HG02884 (cell line): ENCODE measurements around the gene COX4I1.

Experiments used
- ATAC-seq: cut with Tn5 transposase; IDR thresholded peaks from one replicate; pipeline ENCODE4 v1.9.1; 2021; ENCODE audit warnings: mild to moderate bottlenecking, moderate library complexity; ENCODE audit not compliant: unreplicated experiment

Gene COX4I1

DNA sequence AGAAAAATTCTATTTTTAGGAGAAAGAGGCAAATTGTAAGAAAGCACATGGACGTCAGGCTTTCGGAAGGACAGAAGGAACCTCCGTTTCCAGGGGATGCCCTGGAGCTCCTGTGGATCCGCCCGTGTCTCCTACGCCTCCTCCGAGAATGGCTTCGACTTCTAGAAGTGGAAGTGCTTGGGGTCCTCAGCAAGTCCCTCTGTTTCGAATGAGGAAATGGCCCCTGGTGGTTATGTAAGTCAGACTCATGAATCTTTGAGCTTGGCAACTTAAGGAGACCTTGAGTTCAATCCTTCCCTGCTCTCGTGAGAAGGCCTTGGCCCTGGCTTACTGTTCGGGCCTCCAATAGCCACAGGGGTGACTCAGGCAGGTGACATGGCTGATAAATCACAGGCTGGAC is 38.9 kb downstream of the COX4I1 start:
- no peak for ATAC-seq

- no peak for ATAC-seq
Measured at GRCh38 chr16:85838876-85839585, 39.5 kb downstream of the COX4I1 start.

DNA sequence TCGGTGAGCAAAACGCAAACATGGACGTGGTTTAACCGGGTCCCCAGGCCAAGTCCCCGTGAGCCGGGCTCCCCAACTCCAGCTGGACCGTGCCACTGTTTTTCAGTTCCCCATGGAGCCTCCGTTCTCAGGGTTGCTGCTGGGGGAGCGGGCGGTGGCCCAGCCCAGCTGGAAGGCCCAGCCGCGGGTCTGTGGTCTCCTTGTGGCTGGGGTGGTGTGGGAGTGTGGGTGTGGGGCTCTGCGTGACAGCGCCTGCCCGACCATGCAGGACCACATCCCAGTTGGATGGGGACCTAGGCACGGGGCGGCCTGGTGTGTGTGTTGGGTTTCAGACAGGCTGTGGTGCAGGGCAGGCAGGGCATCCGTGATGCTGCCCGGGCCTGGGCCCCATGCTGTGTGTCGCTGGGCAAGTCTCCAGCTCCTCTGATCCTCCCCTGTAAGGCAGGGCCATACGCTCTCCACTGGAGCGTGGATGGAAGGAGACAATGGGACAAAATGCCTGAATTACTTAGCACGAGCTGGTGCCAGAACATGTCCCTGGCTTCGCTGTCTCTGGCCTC is 40.3 kb downstream of the COX4I1 start:
- ATAC-seq = no peak

GRCh38 chr16:85840395-85840794 is 40.9 kb downstream of the COX4I1 start:
- ATAC-seq = no peak

DNA sequence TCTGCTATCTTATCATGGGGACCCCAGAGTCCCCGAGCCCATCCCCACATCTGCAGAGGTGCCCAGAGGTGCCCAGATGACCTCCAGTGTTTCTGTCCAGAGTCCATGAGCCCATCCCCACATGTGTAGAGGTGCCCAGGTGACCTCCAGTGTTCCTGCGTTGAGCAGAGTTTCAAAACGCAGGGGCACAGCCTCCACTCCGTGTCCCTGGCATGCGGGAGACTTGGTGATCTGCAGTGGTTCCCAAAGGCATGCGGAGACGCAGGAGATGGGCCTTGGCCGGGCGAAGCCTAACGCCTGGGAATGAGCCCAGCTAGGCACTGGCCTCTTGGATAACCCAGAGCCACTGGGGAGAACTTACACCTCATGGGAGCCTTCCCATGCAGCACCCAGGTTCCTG is 41.3 kb downstream of the COX4I1 start:
- ATAC-seq = no peak

GRCh38 chr16:85842435-85842834 is 42.9 kb downstream of the COX4I1 start:
- no peak for ATAC-seq

DNA sequence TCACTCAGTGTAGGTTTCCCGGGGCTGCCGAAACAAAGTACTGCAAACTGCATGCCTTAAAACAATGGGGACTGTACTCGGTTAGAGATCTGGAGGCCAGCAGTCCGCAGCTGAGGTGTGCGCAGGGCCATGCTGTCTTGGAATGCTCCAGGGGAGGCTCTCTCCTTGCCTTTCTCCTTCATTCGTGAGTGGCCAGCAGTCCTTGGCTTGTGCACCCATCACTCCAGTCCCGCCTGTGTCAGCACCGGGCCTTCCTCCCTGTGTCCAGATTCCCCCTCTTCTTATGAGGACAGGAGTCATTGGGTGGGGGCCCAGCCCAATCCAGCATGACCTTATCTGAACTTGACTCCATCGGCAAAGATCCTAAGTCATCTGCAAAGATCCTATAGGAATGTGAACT is 43.4 kb downstream of the COX4I1 start:
- no peak for ATAC-seq

GRCh38 chr16:85843471-85844168 is 44.1 kb downstream of the COX4I1 start:
- no peak for ATAC-seq

DNA sequence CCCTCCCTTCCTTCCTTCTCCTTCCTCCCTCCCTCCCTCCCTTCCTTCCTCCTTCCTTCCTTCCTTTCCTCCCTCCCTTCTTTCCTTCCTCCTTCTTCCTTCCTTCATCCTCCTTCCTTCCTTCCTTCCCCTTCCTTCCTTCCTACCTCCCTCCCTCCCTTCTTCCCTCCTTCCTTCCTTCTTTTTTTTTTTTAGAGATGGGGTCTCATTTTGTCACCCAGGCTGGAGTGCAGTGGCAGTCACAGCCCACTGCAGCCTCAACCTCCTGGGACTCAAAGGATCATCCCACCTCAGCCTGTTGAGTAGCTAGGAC is 44.6 kb downstream of the COX4I1 start:
- ATAC-seq = no peak

DNA sequence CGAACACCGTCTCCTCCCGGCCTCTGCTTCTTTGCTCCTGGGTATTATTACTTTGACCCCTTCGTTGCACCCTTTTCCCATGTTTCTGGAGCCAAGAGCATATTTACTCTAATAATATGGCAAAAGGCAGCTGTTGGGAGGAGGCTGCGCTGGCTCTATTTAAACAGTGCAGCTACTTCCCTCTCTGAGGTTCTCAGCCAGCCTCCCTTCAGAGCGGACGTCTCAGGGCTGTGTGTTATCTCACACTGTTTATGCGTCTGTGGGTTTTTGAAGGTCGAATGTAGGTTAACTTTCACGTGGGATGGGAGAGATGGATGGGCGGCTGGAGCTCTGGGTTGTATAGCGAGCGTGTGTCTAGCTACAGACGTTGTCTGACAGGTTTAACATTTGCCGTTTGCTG is 45.3 kb downstream of the COX4I1 start:
- ATAC-seq = no peak

DNA sequence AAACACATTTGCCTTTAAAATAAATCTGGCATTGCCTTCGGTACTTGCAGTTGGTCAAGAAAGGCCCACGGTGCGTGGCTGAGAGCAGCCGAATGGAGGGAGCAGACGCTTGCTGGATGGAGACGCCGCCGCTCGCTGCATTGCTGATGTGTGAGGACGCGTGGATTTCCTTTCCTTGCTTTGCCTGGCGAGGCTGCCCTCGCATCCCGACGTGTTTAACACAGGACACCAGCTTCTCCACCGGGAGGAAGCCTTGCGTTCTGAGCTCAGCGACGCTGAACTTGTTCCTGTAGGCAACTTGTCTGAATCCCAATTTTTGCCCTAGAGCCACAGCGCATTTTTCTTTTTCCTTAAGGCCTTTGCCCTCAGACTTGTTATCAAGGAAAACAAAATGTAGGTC is 45.8 kb downstream of the COX4I1 start:
- ATAC-seq = no peak

GRCh38 chr16:85846461-85846860 is 47.0 kb downstream of the COX4I1 start:
- no peak for ATAC-seq

- no peak for ATAC-seq
Measured at GRCh38 chr16:85847036-85847435, 47.5 kb downstream of the COX4I1 start.

DNA sequence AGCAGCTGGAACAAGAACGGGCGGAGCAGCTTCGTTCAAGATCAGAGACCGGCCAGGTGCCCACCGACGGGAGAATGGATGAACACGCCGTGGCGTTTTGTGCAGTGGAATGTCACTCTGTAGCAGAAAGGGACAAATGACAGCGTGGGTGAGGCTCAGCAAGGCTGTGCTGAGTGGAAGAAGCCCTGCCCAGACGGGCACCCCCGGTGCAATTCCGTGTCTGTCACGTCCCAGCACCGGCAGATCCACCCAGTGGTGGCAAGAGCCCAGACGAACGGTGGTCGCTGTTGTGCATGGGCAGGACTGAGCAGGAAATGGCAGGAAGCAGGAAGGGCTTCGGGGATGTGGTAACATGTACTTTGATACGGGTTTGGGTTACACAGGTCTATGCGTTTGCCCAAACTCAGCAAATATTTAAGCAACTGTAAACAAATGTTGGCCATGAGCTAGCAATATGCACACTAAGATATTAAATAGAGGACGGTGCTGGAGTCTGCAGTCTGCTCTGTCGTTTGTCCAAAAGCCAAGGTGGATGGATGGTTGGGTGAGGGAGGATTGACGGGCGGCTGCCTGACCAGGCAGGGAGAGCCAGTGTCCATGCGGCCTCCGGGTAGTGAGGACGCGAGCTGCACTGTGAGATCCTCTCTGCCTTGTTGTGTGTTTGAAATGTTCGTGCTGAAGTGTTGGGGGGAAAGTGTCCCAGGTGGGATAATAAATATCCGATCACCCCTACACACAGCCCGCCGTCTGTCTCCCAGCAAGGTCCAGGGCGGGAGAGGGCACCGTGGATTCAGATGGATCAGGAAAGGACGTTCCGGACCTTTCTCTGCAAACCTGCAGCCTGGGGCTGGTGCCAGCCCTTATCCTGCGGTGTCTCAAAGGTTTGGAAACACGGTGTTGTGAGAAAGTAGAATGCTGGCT is 48.4 kb downstream of the COX4I1 start:
- no peak for ATAC-seq

DNA sequence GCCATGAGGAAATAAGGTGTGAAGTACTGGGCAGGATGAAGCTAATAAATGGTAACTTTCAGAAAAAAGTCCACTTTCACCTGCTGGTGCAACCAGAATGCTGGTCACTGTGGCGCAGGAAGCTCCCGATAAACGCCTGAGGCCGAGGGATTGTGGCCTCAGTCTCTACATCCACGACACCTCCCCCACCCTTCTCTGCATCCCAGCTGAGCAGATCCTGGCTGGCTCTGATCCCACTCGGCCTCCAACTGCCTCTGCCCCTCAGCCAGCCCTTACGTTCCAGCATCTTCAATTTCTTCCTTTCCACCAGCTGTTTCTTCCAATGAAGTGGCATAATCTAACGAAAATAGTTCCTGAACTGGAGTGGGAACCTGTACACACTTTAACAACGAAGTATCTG is 49.5 kb downstream of the COX4I1 start:
- ATAC-seq = no peak

DNA sequence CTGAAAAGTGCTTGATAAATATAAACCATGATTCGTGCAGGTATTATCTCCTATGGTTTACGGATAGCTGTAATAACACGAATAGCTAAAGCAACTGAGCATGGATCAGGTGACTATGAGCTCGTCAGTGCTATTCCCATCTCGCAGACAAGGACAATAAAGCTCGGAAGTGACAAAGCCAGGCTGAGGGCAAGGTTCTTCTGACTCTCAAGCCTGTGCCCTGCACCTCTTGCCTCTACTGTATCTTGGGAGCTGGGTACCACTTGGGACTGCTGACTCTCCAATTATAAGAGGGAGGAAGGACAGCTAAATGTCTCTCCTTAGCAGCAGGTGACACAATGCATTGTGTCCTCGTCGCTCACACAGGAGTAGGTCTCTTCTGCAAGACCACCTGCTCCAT is 49.9 kb downstream of the COX4I1 start:
- ATAC-seq = no peak

GRCh38 chr16:85850344-85850880 is 50.9 kb downstream of the COX4I1 start:
- no peak for ATAC-seq

- ATAC-seq = no peak
Measured at GRCh38 chr16:85851034-85851785, 51.7 kb downstream of the COX4I1 start.

DNA sequence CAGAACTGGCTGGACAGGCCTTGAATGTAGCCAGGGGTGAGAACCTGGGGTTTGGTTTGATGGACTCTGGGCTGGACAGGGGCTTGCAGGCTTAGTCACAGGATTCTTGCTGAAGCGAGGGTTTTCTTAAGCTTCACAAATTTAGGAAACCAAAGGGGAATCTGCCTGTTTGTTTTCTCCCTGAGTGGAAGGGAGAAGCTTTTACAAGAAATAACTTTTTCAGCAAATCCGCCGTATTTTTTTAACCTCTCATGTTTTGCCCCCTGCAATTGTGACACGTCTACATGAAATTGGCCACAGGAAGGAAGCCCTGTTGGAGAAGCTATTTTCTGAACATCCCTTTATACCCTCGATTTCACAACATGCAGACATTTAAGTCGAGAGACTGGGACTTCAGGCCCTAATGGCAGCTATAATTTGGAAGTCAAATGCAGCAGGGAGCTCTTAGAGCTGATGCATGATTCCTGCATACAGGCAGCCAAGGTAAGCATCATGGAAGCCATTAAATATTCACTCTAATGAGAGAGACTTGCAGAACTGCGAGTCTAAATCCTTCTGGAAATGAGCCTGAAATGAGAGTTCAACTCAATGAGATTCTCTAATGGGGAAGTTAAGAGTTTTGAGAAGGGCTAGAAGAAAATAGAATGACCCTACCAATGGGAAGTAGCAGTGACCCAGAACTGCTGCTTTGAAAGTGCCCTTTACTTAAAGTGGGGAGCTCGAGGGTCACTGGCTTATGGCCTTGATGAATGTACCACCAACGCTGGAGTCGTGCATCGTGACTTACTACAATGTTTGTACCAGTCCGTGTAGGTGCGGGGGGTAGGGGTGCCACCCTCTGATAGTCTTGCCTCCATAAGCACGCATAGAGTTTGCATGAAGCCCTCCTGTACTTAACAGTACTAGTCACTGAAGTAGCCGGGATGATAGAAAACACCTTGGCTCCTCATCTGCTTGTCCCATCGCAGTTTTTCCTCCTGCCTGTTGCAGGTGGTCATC is 54.4 kb downstream of the COX4I1 start:
- ATAC-seq = no peak
